ENCODE results near the gene CAVIN2.

The CAVIN2 gene

DNA sequence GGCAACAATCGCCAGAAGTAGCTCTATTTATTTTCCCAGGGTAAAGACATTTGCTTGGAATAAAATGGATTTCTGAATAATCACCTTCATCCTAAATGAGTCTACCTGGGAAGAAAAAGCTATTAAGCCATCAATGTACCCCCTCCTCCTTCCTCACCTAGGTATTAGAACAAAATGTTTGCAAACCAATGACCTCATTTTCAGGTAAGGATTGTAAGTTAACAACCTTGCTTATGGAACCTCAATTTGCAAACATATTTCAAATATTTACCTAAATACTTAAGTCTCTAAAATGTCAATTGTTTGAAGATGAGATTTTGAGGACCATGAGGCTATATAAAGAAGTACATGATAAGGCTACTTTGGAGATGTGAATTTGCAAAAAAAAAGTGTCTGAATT is 43.9 kb downstream of the CAVIN2 start:
- Histone ChIP-seq H3K23ac (ENCODE audit: low read length) (no peak overlapping the region), H3K4me1 (ENCODE audit: control insufficient read depth in 1 of 2, insufficient read depth in 2 of 2, low read length in 2 of 2) (peaks cover 0 to 2% of the 10 kb centered on the region in 2 experiments), H4K12ac (ENCODE audit: low read depth, low read length) (no peak overlapping the region), H2BK5ac (ENCODE audit: low read depth, low read length, poor library complexity) (no peak overlapping the region), H2AFZ (ENCODE audit: insufficient read depth, low read length, poor library complexity) (no peak overlapping the region), H3K4me3 (ENCODE audit: low read depth, low read length) (no peak overlapping the region), H3K79me2 (ENCODE audit: control insufficient read depth, insufficient read depth, low read length, poor library complexity) (no peaks in the 10 kb centered on the region), H3K27ac (ENCODE audit: low read depth, low read length) (no peak overlapping the region), H4K91ac (ENCODE audit: low read depth, low read length) (no peak overlapping the region), H3K79me1 (ENCODE audit: low read length) (no peaks in the 10 kb centered on the region), H3K4me2 (ENCODE audit: low read length) (no peak overlapping the region), H3K9me3 (ENCODE audit: insufficient read depth, low read depth, low read length) (no peaks in the 10 kb centered on the region), H3K4ac (ENCODE audit: low read depth, low read length) (no peak overlapping the region), H2BK12ac (ENCODE audit: low read length) (no peak overlapping the region), H3K27me3 (ENCODE audit: insufficient read depth, low read length) (no peaks in the 10 kb centered on the region), H2BK120ac (ENCODE audit: insufficient read depth, low read length, poor library complexity) (no peak overlapping the region), H3K14ac (ENCODE audit: low read length) (no peak overlapping the region), H4K8ac (ENCODE audit: low read depth, low read length) (no peak overlapping the region), H2AK5ac (ENCODE audit: low read length) (no peak overlapping the region), H3K9ac (ENCODE audit: low read length) (no peak overlapping the region), H3K18ac (ENCODE audit: low read length) (no peak overlapping the region), H3K36me3 (ENCODE audit: control insufficient read depth in 1 of 2, insufficient read depth in 2 of 2, low read length in 2 of 2) (no peaks in the 10 kb centered on the region)
- DNase-seq = no peak
- no CpG with 5 or more reads among the region's 1 CpG for WGBS (ENCODE audit: extremely low coverage, insufficient coverage, insufficient read length)

DNA sequence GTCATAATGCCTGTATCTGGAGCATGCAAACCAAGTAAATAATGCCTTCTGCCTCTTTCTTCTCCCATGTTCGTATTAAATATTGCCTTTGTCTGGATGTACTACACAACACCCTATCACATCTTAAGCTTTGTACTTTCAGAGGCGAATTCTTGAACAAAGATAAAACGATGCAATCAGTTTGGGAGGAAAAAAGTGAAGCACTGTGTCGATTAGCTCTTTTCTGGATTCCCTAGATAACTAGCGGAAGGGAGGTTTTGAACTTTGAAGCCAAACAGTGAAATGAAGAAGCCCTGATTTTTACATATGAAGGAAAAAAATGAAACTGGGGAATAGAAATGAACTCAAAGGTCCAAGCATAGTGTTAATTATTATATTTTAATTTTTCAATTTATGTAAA is 44.7 kb downstream of the CAVIN2 start:
- no peak overlapping the region for H2AK5ac ChIP-seq (ENCODE audit: low read length)
- H3K9ac ChIP-seq (ENCODE audit: low read length) = no peak overlapping the region
- no peak overlapping the region for H3K23ac ChIP-seq (ENCODE audit: low read length)
- H4K12ac ChIP-seq (ENCODE audit: low read depth, low read length) = no peak overlapping the region
- H3K4me1 ChIP-seq (ENCODE audit: control insufficient read depth in 1 of 2, insufficient read depth in 2 of 2, low read length in 2 of 2) = peaks cover 0 to 2% of the 10 kb centered on the region in 2 experiments
- H4K8ac ChIP-seq (ENCODE audit: low read depth, low read length) = no peak overlapping the region
- H4K91ac ChIP-seq (ENCODE audit: low read depth, low read length) = no peak overlapping the region
- no peak overlapping the region for H2BK5ac ChIP-seq (ENCODE audit: low read depth, low read length, poor library complexity)
- no peak overlapping the region for H3K14ac ChIP-seq (ENCODE audit: low read length)
- whole genome bisulfite sequencing (ENCODE audit: extremely low coverage, insufficient coverage, insufficient read length) = no CpG with 5 or more reads among the region's 5 CpGs
- no peak overlapping the region for H3K4me2 ChIP-seq (ENCODE audit: low read length)
- DNase-seq = no peak
- H3K36me3 ChIP-seq (ENCODE audit: control insufficient read depth in 1 of 2, insufficient read depth in 2 of 2, low read length in 2 of 2) = no peaks in the 10 kb centered on the region
- no peaks in the 10 kb centered on the region for H3K79me2 ChIP-seq (ENCODE audit: control insufficient read depth, insufficient read depth, low read length, poor library complexity)
- H3K4ac ChIP-seq (ENCODE audit: low read depth, low read length) = no peak overlapping the region
- no peak overlapping the region for H3K18ac ChIP-seq (ENCODE audit: low read length)
- H2BK120ac ChIP-seq (ENCODE audit: insufficient read depth, low read length, poor library complexity) = no peak overlapping the region
- no peak overlapping the region for H2AFZ ChIP-seq (ENCODE audit: insufficient read depth, low read length, poor library complexity)
- no peaks in the 10 kb centered on the region for H3K27me3 ChIP-seq (ENCODE audit: insufficient read depth, low read length)
- H3K79me1 ChIP-seq (ENCODE audit: low read length) = no peaks in the 10 kb centered on the region
- H3K9me3 ChIP-seq (ENCODE audit: insufficient read depth, low read depth, low read length) = no peaks in the 10 kb centered on the region
- H3K4me3 ChIP-seq (ENCODE audit: low read depth, low read length) = no peak overlapping the region
- no peak overlapping the region for H3K27ac ChIP-seq (ENCODE audit: low read depth, low read length)
- no peak overlapping the region for H2BK12ac ChIP-seq (ENCODE audit: low read length)

DNA sequence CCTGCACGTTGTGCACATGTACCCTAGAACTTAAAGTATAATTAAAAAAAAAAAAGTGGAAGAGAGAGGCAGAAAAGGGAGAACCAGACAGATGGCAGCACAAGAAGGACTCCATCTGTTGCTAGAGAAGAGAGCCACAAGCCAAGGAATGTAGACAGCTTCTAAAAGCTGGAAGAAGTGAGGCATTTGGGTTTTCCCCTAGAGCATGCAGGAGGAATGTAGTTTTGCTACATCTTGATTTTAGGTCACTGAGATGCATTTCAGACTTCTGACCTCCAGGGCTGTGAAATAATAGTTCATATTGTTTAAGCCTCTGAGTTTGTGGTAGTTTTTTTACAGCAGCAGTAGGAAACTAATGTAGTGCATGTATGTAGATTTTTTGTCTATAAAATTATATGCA is 46.0 kb downstream of the CAVIN2 start:
- Histone ChIP-seq H2BK5ac (ENCODE audit: low read depth, low read length, poor library complexity) (no peak overlapping the region), H2BK120ac (ENCODE audit: insufficient read depth, low read length, poor library complexity) (no peak overlapping the region), H4K8ac (ENCODE audit: low read depth, low read length) (no peak overlapping the region), H4K12ac (ENCODE audit: low read depth, low read length) (no peak overlapping the region), H3K79me2 (ENCODE audit: control insufficient read depth, insufficient read depth, low read length, poor library complexity) (no peaks in the 10 kb centered on the region), H3K4me1 (ENCODE audit: control insufficient read depth in 1 of 2, insufficient read depth in 2 of 2, low read length in 2 of 2) (no peaks in the 10 kb centered on the region), H3K4me2 (ENCODE audit: low read length) (no peak overlapping the region), H3K4ac (ENCODE audit: low read depth, low read length) (no peak overlapping the region), H3K14ac (ENCODE audit: low read length) (no peak overlapping the region), H2BK12ac (ENCODE audit: low read length) (no peak overlapping the region), H3K27me3 (ENCODE audit: insufficient read depth, low read length) (no peaks in the 10 kb centered on the region), H3K4me3 (ENCODE audit: low read depth, low read length) (no peak overlapping the region), H3K27ac (ENCODE audit: low read depth, low read length) (no peak overlapping the region), H3K23ac (ENCODE audit: low read length) (no peak overlapping the region), H3K18ac (ENCODE audit: low read length) (no peak overlapping the region), H2AK5ac (ENCODE audit: low read length) (no peak overlapping the region), H3K9ac (ENCODE audit: low read length) (no peak overlapping the region), H3K9me3 (ENCODE audit: insufficient read depth, low read depth, low read length) (no peaks in the 10 kb centered on the region), H2AFZ (ENCODE audit: insufficient read depth, low read length, poor library complexity) (no peak overlapping the region), H3K79me1 (ENCODE audit: low read length) (no peaks in the 10 kb centered on the region), H4K91ac (ENCODE audit: low read depth, low read length) (no peak overlapping the region), H3K36me3 (ENCODE audit: control insufficient read depth in 1 of 2, insufficient read depth in 2 of 2, low read length in 2 of 2) (no peaks in the 10 kb centered on the region)
- DNase-seq = peak; percentile 73 to 89
- WGBS (ENCODE audit: extremely low coverage, insufficient coverage, insufficient read length) = no CpG with 5 or more reads among the region's 1 CpG

DNA sequence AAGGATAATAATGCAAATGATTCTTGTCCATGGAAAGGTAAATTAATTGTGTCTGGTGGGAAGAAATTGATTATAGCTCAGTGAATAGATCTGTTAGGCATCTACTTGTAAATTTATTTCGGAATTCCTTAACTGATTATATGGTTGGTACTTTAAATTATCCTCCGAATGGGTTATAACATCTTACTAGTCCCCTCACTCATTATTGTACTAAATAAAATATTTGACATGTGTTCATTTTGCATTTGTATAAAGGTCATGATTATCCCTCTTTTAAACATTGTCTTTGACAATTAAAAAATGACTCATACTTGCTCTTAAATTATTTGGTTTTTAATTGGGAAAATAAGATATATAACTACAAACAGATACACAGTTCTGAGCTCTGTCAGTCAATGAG is 47.4 kb downstream of the CAVIN2 start:
- Histone ChIP-seq H2BK5ac (ENCODE audit: low read depth, low read length, poor library complexity) (no peak overlapping the region), H3K4ac (ENCODE audit: low read depth, low read length) (no peak overlapping the region), H3K27ac (ENCODE audit: low read depth, low read length) (no peak overlapping the region), H4K91ac (ENCODE audit: low read depth, low read length) (no peak overlapping the region), H3K9ac (ENCODE audit: low read length) (no peak overlapping the region), H3K27me3 (ENCODE audit: insufficient read depth, low read length) (no peaks in the 10 kb centered on the region), H3K79me2 (ENCODE audit: control insufficient read depth, insufficient read depth, low read length, poor library complexity) (no peaks in the 10 kb centered on the region), H2AK5ac (ENCODE audit: low read length) (no peak overlapping the region), H3K23ac (ENCODE audit: low read length) (no peak overlapping the region), H3K4me2 (ENCODE audit: low read length) (no peak overlapping the region), H3K14ac (ENCODE audit: low read length) (no peak overlapping the region), H3K79me1 (ENCODE audit: low read length) (no peaks in the 10 kb centered on the region), H2BK120ac (ENCODE audit: insufficient read depth, low read length, poor library complexity) (no peak overlapping the region), H3K9me3 (ENCODE audit: insufficient read depth, low read depth, low read length) (no peaks in the 10 kb centered on the region), H2AFZ (ENCODE audit: insufficient read depth, low read length, poor library complexity) (no peak overlapping the region), H4K12ac (ENCODE audit: low read depth, low read length) (no peak overlapping the region), H2BK12ac (ENCODE audit: low read length) (no peak overlapping the region), H3K36me3 (ENCODE audit: control insufficient read depth in 1 of 2, insufficient read depth in 2 of 2, low read length in 2 of 2) (no peaks in the 10 kb centered on the region), H3K18ac (ENCODE audit: low read length) (no peak overlapping the region), H4K8ac (ENCODE audit: low read depth, low read length) (no peak overlapping the region), H3K4me1 (ENCODE audit: control insufficient read depth in 1 of 2, insufficient read depth in 2 of 2, low read length in 2 of 2) (no peaks in the 10 kb centered on the region), H3K4me3 (ENCODE audit: low read depth, low read length) (no peak overlapping the region)
- no peak for DNase-seq
- no CpG with 5 or more reads among the region's 2 CpGs for WGBS (ENCODE audit: extremely low coverage, insufficient coverage, insufficient read length)

Data from trophoblast cell (in vitro differentiated cells and primary cell).